Tibial artery (tissue), 4 donors: ENCODE results near the gene RNU6-8.

ENCODE experiments used
- DNase-seq, 2 donors: peaks; one replicate each; pipeline ENCODE4 v3.0.0-alpha.2; 2019
- H3K27ac ChIP-seq, 2 donors: fragments of 200-600 bp; sonication (generic) in 1 of 2; 1 replicate in 1 of 2; 2 replicates in 1 of 2; pipeline ENCODE4 v1.5.1; 2018 to 2019; ENCODE audit warnings: mild to moderate bottlenecking in 1 of 2
- H3K27me3 ChIP-seq, 2 donors: fragments of 200-600 bp; sonication (generic) in 1 of 2; one replicate each; pipeline versions ENCODE4 v1.5.1 to v1.6.0; 2016 to 2019
- H3K36me3 ChIP-seq, 3 donors: fragments of 200-600 bp; sonication (generic) in 2 of 3; one replicate each; pipeline ENCODE4 v1.5.1; 2016 to 2019; ENCODE audit warnings: mild to moderate bottlenecking in 2 of 3
- H3K4me1 ChIP-seq, 4 donors: fragments of 200-600 bp; sonication (generic) in 2 of 4; 1 replicate in 3 of 4; 2 replicates in 1 of 4; pipeline ENCODE4 v1.5.1; 2016 to 2019
- H3K4me3 ChIP-seq, 2 donors: fragments of 200-600 bp; sonication (generic) in 1 of 2; 1 replicate in 1 of 2; 2 replicates in 1 of 2; pipeline ENCODE4 v1.5.1; 2018 to 2019; ENCODE audit warnings: mild to moderate bottlenecking in 2 of 2
- H3K9me3 ChIP-seq, 3 donors: fragments of 200-600 bp; sonication (generic) in 1 of 3; one replicate each; pipeline ENCODE4 v1.5.1; 2016 to 2019
- CTCF ChIP-seq, 2 experiments: fragments of 200-600 bp in 1 of 2; fragments of 450-650 bp in 1 of 2; IDR thresholded peaks; one replicate each; pipeline ENCODE4 v1.5.1; 2017 to 2019; ENCODE audit warnings: antibody characterized with exemption in 2 of 2, mild to moderate bottlenecking in 1 of 2, moderate library complexity in 1 of 2
- intact Hi-C: fragments of 100-400 bp; cut with DNase I; formaldehyde crosslinking; loops from one replicate; pipeline ENCODE4 v1.15.0; 2023; ENCODE audit warnings: low total_unique reads

Gene RNU6-8

GRCh38 chr14:32202998-32203882, at the start of gene RNU6-8:
TSS of gene RNU6-8 (minus strand) at chr14:32203269.
- DNase-seq = peak; percentile 69 to 91
- intact Hi-C loops = loop anchor here (2.0 to 5.0 kb wide), 2 partner anchors 49 to 126 kb away; partner anchors contain the start of gene ARHGAP5
- H3K36me3 ChIP-seq = no peaks in the 10 kb centered on the region
- H3K4me1 ChIP-seq = peaks cover 0 to 18% (median 3%) of the 10 kb centered on the region in 4 donors
- no peak for TF ChIP-seq CTCF (IDR thresholded peaks at IDR 0.05)
- peak within 1 kb of the TSS; percentile 73 to 83 for H3K4me3 ChIP-seq
- no peaks in the 10 kb centered on the region for H3K9me3 ChIP-seq
- H3K27me3 ChIP-seq = no peaks in the 10 kb centered on the region
- peak within 1 kb of the TSS; percentile 86 to 89 for H3K27ac ChIP-seq

GRCh38 chr14:32252030-32252670, 49.1 kb upstream of the RNU6-8 start:
- intact Hi-C loops = loop anchor here (5.0 to 10.0 kb wide), 3 partner anchors 50 to 747 kb away; partner anchors contain the start of genes RNU6-7 and RNU6-8
- H3K4me3 ChIP-seq = no peak overlapping the region
- H3K27me3 ChIP-seq = no peaks in the 10 kb centered on the region
- H3K9me3 ChIP-seq = no peaks in the 10 kb centered on the region
- TF ChIP-seq CTCF (IDR thresholded peaks at IDR 0.05) = peak; percentile 73 to 79
- DNase-seq = peak in 1 of 2 donors; percentile 51
- no peak overlapping the region for H3K27ac ChIP-seq
- peaks cover 0 to 21% (median 4%) of the 10 kb centered on the region in 4 donors for H3K4me1 ChIP-seq
- no peaks in the 10 kb centered on the region for H3K36me3 ChIP-seq

GRCh38 chr14:32251530-32251929, 48.5 kb upstream of the RNU6-8 start:
- TF ChIP-seq CTCF (IDR thresholded peaks at IDR 0.05) = no peak

GRCh38 chr14:32250681-32251080, 47.6 kb upstream of the RNU6-8 start:
- Histone ChIP-seq H3K4me1 (peaks cover 0 to 8% (median 4%) of the 10 kb centered on the region in 4 donors), H3K27me3 (no peaks in the 10 kb centered on the region), H3K36me3 (no peaks in the 10 kb centered on the region), H3K27ac (no peak overlapping the region), H3K9me3 (no peaks in the 10 kb centered on the region), H3K4me3 (no peak overlapping the region)
- intact Hi-C loops = loop anchor here (5.0 to 10.0 kb wide), 3 partner anchors 48 to 746 kb away; partner anchors contain the start of genes RNU6-7 and RNU6-8
- no peak for DNase-seq
- no peak for TF ChIP-seq CTCF (IDR thresholded peaks at IDR 0.05)

More at GRCh38 chr14:32251530-32251929, 48.5 kb upstream of the RNU6-8 start:
- Histone ChIP-seq H3K27me3 (no peaks in the 10 kb centered on the region), H3K9me3 (no peaks in the 10 kb centered on the region), H3K36me3 (no peaks in the 10 kb centered on the region), H3K4me1 (peaks cover 0 to 16% (median 4%) of the 10 kb centered on the region in 4 donors), H3K27ac (no peak overlapping the region), H3K4me3 (no peak overlapping the region)
- intact Hi-C loops = loop anchor here (5.0 to 10.0 kb wide), 3 partner anchors 49 to 747 kb away; partner anchors contain the start of genes RNU6-7 and RNU6-8
- no peak for DNase-seq

GRCh38 chr14:32249780-32250179, 46.7 kb upstream of the RNU6-8 start:
- DNase-seq = no peak
- no peak overlapping the region for H3K4me3 ChIP-seq
- intact Hi-C loops = loop anchor here (5.0 to 10.0 kb wide), 3 partner anchors 47 to 745 kb away; partner anchors contain the start of genes RNU6-7 and RNU6-8
- H3K4me1 ChIP-seq = no peaks in the 10 kb centered on the region
- TF ChIP-seq CTCF (IDR thresholded peaks at IDR 0.05) = no peak
- H3K9me3 ChIP-seq = no peaks in the 10 kb centered on the region
- H3K27me3 ChIP-seq = no peaks in the 10 kb centered on the region
- no peak overlapping the region for H3K27ac ChIP-seq
- no peaks in the 10 kb centered on the region for H3K36me3 ChIP-seq
